Endothelial cell of hepatic sinusoid (primary cell): Measurements from ENCODE around the gene MPPED1.

ENCODE experiments used
- in situ Hi-C: cut with HindIII; loops from 2 replicates; pipeline ENCODE4 v1.10.0; 2017; ENCODE audit warnings: low sequenced_read_pairs

MPPED1 gene

DNA sequence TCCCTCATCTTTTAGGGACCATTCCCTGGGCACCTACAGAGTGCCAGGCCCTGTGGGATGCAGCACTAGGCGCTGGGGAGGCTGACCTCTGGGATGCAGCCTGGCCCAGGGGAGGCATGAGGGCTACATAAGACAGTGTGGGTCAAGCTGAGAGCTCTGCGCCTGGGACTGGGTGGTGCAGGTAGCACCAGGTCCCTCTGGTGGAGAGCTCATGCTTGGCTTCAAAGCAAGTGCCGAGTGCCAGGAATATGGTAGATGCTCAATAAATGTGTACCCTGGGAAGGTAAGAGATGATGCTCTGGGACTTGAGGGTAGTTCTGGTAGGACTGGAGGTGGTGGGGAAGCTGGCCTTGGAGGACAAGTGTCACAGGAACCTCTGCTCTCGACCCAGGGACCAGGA lies 2.0 kb upstream of the MPPED1 start:
- in situ Hi-C loops = no loop called here

GRCh38 chr22:43411040-43411868 lies 560 bp upstream of the MPPED1 start:
- in situ Hi-C loops = no loop called here

- in situ Hi-C loops = no loop called here
Observed at GRCh38 chr22:43412808-43413795, 1.3 kb downstream of the MPPED1 start.

GRCh38 chr22:43413826-43414225 lies 2.0 kb downstream of the MPPED1 start:
- in situ Hi-C loops = no loop called here

GRCh38 chr22:43415681-43416080 lies 3.9 kb downstream of the MPPED1 start:
- in situ Hi-C loops = no loop called here

DNA sequence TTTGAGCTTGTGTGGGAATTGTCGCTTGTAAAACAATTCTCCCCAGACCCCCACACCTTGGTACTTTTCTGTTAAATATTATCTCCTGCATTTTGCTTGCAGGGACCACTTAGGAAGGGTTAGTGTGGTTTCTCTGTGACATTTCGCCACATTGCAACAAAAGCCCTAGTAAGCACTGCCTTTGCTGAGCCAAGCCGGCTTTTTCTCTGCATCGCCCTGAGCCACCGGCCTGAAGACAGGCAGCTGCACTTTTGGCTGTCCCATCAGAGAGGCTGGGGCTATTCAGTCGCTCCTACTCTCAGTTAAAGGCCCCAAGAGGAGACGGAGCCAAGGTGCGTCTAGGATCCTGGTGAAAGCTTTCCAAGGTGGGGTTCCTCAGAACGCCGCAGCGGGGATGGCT lies 5.7 kb downstream of the MPPED1 start:
- in situ Hi-C loops = no loop called here

GRCh38 chr22:43418079-43418825 lies 6.4 kb downstream of the MPPED1 start:
- in situ Hi-C loops = no loop called here

DNA sequence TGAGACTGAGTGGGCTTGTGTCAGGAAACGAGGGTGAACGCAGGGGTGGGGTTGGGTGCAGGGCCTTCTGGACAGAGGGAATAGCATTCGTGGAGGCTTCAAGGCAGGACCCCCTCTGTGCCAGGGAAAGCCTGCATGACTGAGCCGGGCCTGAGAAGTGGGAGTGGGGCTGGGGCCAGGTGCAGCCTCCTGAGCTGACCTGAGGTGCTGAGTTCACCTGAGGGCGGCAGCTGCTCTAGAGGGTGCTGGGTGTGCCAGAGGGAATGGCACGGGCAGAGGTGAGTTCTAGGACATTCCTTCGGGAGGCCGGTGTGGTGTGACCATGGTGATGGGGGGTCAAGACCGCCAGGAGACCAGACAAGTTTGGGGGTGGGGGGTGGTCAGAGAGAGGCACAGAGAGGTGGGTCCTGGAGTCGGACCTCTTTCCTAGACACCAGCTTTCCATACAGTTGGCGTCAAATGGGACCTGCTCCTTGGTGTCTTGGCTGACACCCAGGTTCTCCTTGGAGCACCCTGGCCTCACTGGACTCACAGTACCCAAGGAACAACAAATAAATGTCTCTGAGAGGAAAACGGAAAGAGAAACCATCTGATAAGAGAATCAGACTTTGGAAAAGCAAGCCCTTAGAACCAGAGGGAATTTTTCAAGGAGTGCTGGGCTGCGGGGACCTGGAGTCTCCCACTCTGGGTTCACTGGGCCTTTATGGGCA lies 7.7 kb downstream of the MPPED1 start:
- in situ Hi-C loops = no loop called here

- in situ Hi-C loops = no loop called here
Observed at GRCh38 chr22:43421046-43421665, 9.3 kb downstream of the MPPED1 start.

GRCh38 chr22:43421914-43422615 lies 10.3 kb downstream of the MPPED1 start:
- in situ Hi-C loops = no loop called here

DNA sequence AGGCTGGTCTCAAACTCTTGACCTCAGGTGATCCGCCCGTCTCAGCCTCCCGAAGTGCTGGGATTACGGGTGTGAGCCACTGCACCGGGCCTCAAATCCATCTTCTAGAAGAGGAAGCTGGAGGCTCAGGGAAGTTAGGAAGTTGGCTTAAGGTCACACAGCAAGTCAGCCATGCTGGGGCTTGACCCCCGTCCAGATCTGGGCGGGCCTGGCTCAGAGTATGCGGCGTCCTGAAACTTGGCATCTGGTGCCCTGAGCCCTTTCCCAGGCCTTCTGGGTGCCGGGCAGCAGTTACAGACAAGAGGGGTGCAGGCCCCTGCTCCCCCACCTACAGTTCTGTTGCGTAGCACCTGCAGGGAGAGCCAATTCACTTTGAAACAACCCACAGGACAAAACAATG lies 11.2 kb downstream of the MPPED1 start:
- in situ Hi-C loops = no loop called here

GRCh38 chr22:43424201-43424600 lies 12.4 kb downstream of the MPPED1 start:
- in situ Hi-C loops = no loop called here

DNA sequence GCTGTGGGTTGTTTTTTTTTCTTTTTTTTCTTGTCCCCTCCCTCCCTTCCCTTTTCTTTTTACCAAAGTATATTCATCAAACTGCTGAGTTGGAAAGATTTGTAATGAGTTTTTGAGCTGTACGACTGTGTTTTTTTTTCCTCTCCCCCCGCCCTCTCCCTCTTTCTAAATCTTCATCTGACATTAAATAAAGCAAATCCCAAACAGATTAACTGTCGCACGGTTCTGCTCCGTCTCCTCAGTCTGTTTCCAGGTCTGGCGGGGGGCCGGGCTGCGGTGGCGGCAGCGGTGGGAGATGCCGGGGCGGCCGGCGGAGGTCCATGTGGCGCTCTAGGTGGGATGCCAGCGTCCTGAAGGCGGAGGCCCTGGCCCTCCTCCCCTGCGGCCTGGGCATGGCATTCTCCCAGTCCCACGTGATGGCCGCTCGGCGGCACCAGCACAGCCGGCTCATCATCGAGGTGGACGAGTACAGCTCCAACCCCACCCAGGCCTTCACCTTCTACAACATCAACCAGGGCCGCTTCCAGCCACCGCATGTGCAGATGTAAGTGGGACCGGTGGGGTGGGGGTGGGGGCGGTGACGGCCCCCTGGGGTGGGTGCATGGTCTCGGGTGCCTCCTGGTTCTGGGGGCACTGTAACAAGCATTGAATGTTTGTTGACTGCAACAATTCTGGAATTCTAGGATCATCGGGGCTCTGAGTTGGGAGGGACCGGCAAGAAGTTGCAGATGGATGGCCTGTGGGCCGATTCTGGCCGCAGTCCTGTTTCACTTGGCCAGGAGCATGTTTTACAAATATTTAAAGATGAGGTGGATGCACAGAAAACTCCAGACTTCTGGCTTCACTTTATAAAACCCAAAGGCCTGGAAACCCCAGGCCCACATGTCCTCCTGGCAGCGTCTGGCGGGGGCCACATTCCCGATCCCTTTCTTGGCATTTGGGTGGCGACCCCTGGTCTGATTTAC lies 13.1 kb downstream of the MPPED1 start:
- in situ Hi-C loops = no loop called here

DNA sequence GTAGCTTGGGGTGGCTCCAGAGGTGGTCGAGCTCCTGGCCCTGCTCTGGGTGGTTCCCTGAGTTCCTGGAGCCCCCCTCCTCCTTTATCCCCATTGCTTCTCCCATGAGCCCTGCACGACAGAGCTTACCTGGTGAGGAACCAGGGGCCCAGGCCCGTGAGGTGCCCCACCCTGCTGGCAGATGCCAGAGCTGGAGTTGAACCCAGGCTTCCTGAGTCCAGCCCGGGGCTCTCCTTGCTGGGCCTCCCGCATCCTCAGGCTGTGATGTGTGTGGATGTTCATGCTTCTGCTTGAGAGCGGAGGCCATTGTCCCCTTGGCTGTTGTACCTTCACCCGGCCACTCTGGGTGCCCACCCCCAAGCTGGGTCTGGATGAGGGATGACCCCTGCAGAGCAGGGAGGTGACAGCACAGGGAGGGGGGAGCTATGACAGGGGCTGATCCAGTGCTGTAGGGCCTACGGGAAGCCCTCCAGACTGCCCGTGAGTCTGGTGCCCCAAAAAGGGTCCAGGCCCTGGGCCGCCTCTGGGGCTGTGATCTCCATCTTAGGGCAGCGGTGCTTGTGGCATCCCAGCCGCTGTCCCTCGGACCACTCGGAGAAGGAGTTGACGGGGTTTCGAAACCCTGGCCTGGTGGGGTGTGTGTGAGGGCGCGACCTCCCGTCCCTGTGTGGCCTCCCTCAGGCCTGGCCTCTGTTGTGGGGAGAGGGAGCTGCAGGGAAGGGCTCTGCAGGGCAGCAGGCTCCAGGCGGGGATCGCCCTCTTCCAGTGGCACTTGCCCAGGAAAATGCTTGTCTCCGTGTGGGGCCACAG lies 14.4 kb downstream of the MPPED1 start:
- in situ Hi-C loops = no loop called here

GRCh38 chr22:43426816-43427215 lies 15.0 kb downstream of the MPPED1 start:
- in situ Hi-C loops = no loop called here

- in situ Hi-C loops = no loop called here
Observed at GRCh38 chr22:43427296-43428004, 15.6 kb downstream of the MPPED1 start.

GRCh38 chr22:43428005-43428485 lies 16.2 kb downstream of the MPPED1 start:
- in situ Hi-C loops = no loop called here
